Choroid plexus epithelial cell (primary cell): ENCODE measurements around the gene CYP4F11.
"Not testable (repeated sequence)": the region's sequence is repeated elsewhere in the genome, so short reads cannot be mapped to it uniquely, and the experiment has no call there.

ENCODE experiments used
- DNase-seq: peaks from one replicate; pipeline ENCODE4 v3.0.0-alpha.2; 2010; ENCODE audit warnings: low read depth
- H3K4me3 ChIP-seq: 2 replicates; pipeline ENCODE4 v1.5.1; 2011; ENCODE audit warnings: low read depth, mild to moderate bottlenecking, control low read depth, low read length, moderate library complexity
- CTCF ChIP-seq: conservative IDR thresholded peaks from 2 replicates; pipeline ENCODE4 v1.5.1; 2011; ENCODE audit warnings: low read depth, mild to moderate bottlenecking, control low read depth, inconsistent platforms, low read length, moderate library complexity

CYP4F11 gene

GRCh38 chr19:15893477-15893876, 40.9 kb downstream of the CYP4F11 start:
- TF ChIP-seq CTCF, result no peak
- DNase-seq, result no peak
- no peak overlapping the region for H3K4me3 ChIP-seq

GRCh38 chr19:15892012-15892411, 42.3 kb downstream of the CYP4F11 start:
- no peak for DNase-seq
- no peak overlapping the region for H3K4me3 ChIP-seq
- TF ChIP-seq CTCF, result no peak

GRCh38 chr19:15891434-15891833, 42.9 kb downstream of the CYP4F11 start:
- no peak for DNase-seq
- no peak overlapping the region for H3K4me3 ChIP-seq
- no peak for TF ChIP-seq CTCF

- H3K4me3 ChIP-seq, DNase-seq: not testable (repeated sequence)
Observed at GRCh38 chr19:15889339-15889738, 45.0 kb downstream of the CYP4F11 start.

- TF ChIP-seq CTCF, result no peak
- no peak for DNase-seq
- no peak overlapping the region for H3K4me3 ChIP-seq
Observed at GRCh38 chr19:15885919-15886318, 48.4 kb downstream of the CYP4F11 start.

GRCh38 chr19:15885167-15885566, 49.2 kb downstream of the CYP4F11 start:
- H3K4me3 ChIP-seq, result no peak overlapping the region
- no peak for TF ChIP-seq CTCF
- DNase-seq, result no peak

- DNase-seq, H3K4me3 ChIP-seq: not testable (repeated sequence)
Observed at GRCh38 chr19:15883329-15883728, 51.0 kb downstream of the CYP4F11 start.

- no peak for TF ChIP-seq CTCF
- H3K4me3 ChIP-seq, result no peak overlapping the region
- no peak for DNase-seq
Observed at GRCh38 chr19:15874821-15875474, 59.4 kb downstream of the CYP4F11 start.

- H3K4me3 ChIP-seq, DNase-seq: not testable (repeated sequence)
Observed at GRCh38 chr19:15873771-15874170, 60.6 kb downstream of the CYP4F11 start.
